Neural progenitor cell (in vitro differentiated cells): ENCODE results near the gene DNAAF5.

ENCODE experiments used
- EZH2 ChIP-seq: fragments of 200-600 bp; sonication (generic); IDR thresholded peaks from 2 replicates; pipeline ENCODE4 v1.6.1; 2017; ENCODE audit warnings: antibody characterized with exemption, mild to moderate bottlenecking, moderate library complexity
- TF ChIP-seq, protein P1 (sequence below): fragments of 200-600 bp; sonication (generic); IDR thresholded peaks from 2 replicates; pipeline ENCODE4 v1.5.1; 2017; ENCODE audit warnings: antibody characterized with exemption, mild to moderate bottlenecking

DNA sequence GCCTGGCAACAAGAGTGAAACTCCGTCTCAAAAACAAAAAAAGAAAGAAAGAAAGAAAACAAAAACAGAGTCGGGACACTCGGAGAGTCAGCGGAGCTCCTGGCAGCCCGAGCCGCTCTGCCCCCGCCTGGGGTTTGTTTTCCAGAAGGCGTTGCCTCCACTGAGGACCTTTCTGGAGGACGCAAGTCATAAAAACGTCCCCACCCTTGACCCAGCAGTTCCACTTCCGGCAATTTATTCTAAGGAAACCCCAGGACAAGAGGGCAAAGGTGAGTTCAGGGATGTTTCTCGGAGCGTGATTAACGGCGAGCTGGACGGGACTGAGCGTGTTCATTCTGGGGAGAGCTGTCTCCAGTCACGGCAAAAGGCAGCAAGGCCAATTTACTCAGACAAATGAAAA, 78.8 kb downstream of the DNAAF5 start:
- TF ChIP-seq EZH2 = no peak
- TF ChIP-seq, protein P1, sequence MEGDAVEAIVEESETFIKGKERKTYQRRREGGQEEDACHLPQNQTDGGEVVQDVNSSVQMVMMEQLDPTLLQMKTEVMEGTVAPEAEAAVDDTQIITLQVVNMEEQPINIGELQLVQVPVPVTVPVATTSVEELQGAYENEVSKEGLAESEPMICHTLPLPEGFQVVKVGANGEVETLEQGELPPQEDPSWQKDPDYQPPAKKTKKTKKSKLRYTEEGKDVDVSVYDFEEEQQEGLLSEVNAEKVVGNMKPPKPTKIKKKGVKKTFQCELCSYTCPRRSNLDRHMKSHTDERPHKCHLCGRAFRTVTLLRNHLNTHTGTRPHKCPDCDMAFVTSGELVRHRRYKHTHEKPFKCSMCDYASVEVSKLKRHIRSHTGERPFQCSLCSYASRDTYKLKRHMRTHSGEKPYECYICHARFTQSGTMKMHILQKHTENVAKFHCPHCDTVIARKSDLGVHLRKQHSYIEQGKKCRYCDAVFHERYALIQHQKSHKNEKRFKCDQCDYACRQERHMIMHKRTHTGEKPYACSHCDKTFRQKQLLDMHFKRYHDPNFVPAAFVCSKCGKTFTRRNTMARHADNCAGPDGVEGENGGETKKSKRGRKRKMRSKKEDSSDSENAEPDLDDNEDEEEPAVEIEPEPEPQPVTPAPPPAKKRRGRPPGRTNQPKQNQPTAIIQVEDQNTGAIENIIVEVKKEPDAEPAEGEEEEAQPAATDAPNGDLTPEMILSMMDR = no peak
